GM19238 (cell line): ENCODE measurements around the gene RAPGEF1.
"Not testable (repeated sequence)": the region's sequence is repeated elsewhere in the genome, so short reads cannot be mapped to it uniquely, and the experiment has no call there.

Source experiments
- DNase-seq: peaks from one replicate; pipeline ENCODE4 v3.0.0; 2011; ENCODE audit warnings: low spot score; ENCODE audit not compliant: insufficient read length

The RAPGEF1 gene, protein sequence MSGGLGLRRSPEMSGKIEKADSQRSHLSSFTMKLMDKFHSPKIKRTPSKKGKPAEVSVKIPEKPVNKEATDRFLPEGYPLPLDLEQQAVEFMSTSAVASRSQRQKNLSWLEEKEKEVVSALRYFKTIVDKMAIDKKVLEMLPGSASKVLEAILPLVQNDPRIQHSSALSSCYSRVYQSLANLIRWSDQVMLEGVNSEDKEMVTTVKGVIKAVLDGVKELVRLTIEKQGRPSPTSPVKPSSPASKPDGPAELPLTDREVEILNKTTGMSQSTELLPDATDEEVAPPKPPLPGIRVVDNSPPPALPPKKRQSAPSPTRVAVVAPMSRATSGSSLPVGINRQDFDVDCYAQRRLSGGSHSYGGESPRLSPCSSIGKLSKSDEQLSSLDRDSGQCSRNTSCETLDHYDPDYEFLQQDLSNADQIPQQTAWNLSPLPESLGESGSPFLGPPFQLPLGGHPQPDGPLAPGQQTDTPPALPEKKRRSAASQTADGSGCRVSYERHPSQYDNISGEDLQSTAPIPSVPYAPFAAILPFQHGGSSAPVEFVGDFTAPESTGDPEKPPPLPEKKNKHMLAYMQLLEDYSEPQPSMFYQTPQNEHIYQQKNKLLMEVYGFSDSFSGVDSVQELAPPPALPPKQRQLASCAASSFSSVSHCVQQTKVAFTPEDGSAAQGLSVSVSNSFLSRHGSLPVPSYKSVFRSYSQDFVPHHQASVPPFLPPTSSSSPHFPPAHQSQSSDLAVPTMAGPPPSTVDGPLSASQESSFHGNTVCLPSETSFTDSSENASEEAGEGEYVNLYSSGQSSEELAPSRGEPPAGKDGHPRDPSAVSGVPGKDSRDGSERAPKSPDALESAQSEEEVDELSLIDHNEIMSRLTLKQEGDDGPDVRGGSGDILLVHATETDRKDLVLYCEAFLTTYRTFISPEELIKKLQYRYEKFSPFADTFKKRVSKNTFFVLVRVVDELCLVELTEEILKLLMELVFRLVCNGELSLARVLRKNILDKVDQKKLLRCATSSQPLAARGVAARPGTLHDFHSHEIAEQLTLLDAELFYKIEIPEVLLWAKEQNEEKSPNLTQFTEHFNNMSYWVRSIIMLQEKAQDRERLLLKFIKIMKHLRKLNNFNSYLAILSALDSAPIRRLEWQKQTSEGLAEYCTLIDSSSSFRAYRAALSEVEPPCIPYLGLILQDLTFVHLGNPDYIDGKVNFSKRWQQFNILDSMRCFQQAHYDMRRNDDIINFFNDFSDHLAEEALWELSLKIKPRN (N-terminal part only)

DNA sequence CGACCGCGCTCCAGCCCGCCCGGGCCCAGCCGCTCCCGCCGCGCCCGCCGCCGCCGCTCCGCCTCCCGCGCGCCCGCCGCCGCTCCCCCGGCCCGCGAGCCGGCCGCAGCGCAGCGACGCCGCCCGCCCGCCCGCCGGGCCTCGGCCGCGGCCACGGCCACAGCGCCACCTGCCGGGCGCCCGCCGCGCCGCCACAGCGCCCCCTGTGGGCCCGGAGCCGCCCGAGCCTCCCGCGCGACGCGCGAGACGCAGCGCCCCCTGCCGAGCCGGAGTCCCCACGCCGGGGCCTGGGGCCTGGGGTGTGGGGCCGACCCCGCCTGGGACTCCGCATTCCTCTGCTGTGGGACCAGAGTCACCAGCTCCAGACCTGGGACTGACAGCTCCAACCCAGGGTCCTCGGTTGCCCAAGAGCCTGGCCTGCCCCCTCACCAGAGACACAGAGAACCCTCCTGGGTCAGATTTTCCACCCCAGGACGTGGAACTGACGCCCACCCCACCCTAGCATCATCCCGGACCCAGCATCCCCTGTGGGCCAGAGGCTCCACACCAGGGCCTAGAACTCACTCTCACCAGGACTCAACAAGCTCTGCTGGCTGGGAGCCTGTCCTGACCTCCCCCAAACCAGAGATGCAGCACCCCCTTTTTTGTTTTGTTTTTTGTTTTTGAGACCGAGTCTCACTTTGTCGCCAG lies at the start of gene RAPGEF1:
Gene RAPGEF1, minus strand, starts transcription at position 118 of the 690 bp plus-strand sequence. CDS start 246 bp downstream, outside the sequence.
- peak; percentile 81 for DNase-seq

DNA sequence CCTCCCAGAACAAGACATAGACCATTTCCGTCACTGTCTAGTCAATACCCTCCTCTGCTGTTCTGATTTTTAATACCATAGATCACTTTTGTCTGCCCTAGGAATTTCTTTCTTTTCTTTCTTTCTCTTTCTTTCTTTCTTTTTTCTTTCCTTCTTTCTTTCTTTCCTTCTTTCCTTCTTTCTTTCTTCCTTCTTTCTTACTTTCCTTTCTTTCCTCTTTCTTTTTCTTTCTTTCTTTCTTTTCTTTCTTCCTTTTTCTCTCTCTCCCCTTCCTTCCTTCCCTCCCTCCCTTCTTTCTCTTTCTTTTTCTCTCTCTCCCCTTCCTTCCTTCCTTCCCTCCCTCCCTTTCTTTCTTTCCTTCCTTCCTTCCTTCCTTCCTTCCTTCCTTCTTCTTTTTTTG lies 49.0 kb upstream of the RAPGEF1 start:
- no peak for DNase-seq

DNA sequence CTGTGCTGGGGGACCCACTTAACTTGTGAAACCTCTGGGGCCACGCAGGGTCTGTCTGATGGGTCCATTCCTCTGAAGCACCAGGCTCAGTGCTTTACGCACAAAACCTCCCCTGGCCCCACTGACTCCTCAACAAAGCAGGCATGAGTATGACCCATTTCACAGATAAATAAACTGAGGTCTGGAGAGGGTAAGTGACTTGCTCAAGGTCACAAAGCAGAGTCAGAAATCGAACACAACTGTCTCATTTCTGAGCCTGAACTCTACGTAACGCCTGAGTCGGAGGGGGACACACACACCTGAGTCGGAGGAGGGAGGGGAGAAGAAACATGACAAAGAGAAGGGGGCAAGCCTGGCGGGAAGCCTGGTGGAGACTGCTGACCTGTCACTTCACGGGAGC lies 48.0 kb upstream of the RAPGEF1 start:
- DNase-seq, result no peak

DNA sequence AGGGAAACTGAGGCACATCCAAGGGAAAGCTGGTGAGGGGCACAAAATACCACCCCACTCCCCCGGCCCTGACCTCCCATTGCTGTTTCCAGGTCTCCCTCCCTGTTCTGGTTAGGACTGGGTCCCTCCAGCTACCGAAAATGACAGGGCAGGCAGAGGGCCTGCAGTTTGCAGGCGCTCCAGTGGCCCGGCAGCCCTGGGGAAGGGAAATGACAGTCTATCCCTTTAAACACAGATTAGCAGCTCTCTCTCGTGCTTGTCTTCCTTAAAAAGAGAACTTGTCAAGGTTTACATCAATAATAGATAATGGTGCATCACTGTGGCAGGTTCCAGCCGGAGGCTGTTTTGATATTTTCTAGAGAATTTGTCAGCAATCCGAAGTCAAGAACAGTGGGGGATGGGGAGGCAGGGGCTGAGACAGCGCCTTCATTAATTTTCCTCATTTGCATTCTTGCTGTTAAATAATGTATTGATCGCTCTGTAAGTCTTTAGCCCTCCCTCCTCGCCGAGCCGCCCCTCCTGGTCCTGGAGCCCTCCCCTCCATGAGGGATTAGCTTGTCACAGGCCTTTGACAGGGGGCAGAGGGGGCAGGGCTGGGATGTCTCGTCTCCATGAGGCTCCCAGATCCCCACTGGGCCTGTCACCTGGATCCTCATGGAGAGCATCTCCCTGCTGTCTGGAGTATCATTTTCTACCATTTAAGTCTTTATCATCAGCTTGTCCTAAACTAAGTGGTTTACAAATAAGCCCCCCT lies 45.0 kb upstream of the RAPGEF1 start:
- no peak for DNase-seq

DNA sequence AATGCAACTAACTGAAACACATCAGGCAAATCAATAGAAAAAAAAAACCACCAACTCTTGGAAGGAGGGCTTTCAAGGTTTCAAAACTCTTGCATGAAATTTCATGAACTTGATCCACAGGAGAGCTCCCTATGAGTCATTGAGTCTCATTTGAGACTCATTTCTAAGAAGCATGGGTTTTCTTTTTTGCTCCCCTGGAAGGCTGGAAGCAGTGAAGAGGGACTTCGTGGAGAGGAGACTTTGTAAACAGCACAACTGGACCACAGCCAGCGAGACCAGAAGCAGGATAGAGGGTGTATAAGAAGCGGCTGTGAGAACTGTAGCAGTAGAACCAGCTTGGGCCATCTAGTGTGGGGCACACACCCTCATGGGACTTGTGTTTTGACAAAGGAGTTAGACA lies 41.2 kb upstream of the RAPGEF1 start:
- no peak for DNase-seq

DNA sequence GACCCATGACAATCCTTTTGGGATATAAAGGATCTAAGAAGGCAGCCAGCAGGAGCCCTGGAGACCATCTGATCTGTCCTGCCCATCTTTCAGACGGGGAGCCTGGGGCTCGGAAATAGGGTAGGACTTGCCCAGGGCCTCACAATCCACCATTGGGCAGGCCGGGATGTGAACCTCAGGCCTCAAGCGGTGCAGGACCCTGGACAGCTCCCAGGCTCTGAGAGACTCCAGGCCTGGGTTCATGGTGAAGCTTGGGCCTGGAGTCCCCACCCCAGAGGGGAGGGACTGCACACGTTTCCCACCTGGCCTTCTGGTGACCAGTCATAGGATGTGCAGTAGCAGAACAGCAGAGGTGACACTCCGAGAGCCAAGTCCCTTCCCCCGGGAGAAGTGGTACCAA lies 36.6 kb upstream of the RAPGEF1 start:
- DNase-seq, result no peak

DNA sequence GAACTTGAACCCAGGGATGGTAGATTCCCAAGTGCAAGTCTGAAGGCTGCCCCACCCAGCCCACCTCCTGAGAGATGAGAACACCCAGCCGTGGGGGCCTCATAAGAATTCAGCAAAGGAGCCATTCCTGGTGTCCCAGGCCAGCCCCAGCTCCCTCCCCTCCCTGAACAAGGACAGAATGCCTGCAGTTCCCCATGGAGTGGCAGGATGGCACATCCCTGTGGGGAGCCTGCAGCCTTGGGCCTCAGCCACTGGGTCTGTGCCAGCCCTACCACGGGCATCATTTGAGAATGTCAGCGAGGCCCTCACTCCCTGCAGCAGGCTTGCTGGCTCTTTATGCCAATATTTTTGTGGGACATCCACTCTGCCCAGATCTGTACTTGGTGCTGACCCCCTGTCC lies 36.2 kb upstream of the RAPGEF1 start:
- DNase-seq, result no peak

DNA sequence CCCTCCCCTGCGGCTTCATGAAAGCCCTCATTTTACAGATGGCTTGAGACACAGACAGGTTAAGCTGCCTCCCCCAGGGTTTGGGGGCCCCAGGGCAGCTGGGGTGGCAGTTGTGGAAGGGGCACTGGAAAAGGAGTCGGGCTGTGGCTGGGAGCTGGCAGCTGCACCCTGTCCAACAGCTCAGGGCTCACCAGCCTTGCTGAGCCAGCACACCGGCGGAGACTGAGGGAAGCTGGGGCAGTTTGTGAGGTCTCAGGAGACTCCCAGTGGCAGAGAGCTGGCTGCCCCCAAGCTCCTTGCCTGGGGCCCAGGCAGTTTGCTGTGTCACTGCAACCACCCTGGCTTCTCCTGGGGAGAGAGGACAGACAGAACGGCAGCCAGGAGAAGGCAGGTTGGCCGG lies 34.8 kb upstream of the RAPGEF1 start:
- no peak for DNase-seq

DNA sequence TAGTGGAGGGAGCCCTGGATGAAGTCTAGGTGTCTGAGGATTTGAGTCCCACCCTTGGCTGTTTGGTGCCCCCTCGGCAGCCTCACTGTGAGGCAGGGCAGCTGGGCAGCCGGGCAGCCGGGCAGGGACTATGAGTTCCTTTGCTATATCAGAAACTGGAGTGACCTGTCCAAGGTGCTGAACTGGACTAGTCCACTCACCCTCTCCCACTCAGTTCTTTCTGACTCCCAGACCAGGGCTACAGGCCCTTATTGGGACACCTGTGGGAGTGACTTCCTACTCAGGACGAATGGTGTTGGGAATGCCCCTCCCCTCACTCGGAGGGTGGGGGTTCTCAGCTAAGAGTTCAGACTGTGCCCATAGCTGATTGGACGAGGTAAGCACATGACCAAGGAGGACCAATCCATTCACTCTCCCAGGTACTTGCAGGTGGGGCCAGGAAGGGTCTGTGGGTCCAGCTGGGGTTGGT lies 34.1 kb upstream of the RAPGEF1 start:
- peak; percentile 46 for DNase-seq

DNA sequence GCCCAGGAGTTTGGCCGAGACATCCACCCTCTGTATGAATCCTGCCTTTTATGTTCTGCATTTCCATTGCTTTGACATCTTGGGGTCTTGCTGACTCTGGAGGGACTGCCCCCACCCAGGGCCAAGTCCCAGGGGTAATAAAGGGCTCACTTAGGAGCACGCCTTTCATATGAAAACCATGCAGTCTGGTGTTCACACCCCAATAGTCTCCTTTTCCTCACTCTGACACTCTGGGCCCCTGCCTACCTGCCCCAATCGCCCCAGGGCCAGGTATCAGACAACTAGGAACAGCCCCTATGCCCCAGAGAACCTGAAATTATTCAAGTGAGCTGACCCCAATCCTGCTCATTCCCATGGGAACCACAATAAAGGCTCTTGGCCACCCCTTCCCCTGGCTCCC lies 33.1 kb upstream of the RAPGEF1 start:
- DNase-seq, result no peak

DNA sequence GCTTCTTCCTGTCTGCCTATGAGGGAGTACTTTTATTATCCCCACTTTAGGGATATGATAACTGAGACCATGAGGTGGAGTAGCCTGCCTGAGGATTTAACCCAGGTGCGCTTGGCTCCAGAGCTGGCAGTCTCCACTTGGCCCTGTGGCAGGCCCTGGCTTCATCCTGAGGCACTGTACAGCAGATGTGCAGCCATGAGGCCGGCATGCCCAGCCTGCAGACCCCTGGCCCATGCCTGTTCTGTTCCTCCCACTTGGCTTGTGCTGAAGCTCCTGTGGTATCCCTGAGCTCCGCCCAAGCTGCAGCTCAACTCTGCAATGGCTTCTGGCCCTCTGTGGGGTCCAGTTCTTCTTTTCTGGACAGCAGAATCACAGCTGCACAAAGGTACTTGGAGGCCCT lies 31.8 kb upstream of the RAPGEF1 start:
- no peak for DNase-seq

DNA sequence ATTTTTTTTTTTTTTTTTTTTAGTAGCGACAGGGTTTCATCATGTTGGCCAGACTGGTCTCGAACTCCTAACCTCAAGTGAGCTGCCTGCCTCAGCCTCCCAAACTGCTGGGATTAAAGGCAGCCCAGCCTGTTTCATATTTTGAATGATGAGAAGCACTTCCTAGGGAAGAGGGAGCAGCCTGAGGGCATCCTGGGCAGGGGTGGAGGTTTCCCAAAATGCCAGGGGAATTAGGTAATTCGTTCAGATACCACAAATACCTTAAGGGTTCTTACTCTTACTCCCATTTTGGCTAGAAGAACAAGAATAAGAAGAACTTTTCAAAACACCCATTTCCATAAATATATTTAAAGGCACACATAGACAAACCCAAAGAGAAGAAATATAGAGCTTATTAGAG lies 29.5 kb upstream of the RAPGEF1 start:
- no peak for DNase-seq

DNA sequence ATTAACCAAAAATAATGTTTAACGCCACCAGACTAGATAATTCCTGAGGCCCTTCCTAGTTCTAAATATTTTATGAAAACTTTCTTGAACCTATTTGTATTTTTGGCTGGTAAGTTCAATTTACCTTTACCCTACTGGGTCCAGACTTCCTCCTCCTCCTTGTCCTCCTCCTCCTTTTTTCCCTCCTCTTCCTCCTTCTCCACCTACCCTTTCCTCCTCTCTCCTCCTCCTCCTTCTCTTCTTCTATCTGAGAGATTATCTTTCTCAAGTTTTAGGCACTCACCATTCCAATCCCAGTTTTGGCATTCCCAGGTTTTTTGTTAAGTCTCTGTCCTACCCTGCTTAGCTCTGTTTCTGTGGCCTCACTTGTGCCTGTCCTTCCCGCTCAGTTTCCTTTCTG lies 24.7 kb upstream of the RAPGEF1 start:
- no peak for DNase-seq

DNA sequence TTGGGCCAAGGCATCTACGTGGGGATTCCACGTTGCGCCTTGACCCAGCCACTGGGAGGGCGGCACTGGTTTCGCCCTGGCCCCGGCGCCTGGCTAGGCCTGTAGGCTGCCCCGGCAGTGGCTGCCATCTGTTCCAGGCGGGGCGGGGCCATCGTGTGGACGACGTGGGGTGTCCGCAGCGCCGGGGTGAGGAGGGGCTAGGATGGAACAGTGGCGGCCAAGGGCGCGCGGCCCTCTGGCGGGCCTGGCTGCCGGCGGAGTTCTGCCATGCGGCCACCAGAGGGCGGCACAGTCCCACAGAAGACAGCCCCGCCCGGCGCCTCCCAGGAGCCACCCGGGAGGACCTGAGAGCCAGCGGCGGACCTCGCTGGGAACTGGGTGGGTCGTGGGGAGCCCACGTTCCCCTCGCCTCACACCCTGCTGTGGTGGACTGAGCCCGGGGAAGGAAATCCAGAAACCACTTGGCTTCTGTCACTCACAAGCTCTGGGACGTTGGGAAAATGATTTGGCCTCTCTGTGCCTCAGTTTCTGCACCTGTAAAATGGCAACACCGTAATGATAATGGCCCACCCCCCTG lies 22.6 kb upstream of the RAPGEF1 start:
- DNase-seq, result peak; percentile 81

DNA sequence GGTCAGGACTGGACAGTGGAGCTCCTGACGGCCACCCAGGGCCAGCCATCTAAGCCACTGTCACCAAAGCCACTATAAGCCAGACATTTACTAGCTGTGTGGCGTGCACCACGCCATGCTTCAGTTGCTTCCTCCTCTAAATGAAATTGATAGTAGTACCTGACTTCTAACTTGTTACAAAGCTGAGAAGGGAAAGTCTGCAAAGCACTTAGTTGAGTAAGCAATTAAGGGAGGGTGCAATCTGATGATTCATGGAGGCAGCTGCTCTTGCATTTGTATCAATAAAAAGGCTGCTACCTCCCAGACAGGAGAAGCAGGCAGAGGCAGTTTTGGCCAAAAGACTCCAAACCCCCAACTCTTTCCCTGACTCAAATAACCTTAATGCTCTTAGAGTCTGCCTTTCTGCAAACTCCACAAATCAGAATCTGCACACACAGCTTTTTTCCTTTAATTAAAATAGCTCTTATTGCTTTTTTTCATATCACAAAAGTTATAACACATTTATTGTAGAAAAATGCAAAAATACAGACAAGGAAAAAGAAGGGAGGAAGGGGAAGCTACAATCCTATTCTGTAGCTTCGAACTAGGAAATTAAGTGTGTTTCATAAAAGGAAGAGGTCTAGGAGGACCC lies 19.3 kb upstream of the RAPGEF1 start:
- DNase-seq, result no peak

DNA sequence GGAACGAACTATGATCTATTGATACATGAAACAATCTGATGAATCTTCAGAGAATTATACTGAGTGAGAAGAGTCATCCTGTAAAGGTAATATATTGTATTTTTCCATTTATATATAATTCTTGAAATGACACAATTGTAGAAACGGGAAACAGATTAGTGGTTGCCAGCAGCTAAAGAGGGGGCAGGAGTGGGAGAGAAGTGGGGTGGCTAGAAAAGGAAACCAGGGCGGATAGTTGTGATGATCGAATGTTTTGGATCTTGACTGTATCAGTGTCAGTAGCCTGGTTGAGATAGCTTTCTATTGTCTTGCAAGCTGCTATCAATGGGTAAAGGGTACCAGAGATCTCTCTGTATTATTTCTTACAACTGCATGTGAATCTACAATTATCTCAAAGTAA lies 17.7 kb upstream of the RAPGEF1 start:
- no peak for DNase-seq

DNA sequence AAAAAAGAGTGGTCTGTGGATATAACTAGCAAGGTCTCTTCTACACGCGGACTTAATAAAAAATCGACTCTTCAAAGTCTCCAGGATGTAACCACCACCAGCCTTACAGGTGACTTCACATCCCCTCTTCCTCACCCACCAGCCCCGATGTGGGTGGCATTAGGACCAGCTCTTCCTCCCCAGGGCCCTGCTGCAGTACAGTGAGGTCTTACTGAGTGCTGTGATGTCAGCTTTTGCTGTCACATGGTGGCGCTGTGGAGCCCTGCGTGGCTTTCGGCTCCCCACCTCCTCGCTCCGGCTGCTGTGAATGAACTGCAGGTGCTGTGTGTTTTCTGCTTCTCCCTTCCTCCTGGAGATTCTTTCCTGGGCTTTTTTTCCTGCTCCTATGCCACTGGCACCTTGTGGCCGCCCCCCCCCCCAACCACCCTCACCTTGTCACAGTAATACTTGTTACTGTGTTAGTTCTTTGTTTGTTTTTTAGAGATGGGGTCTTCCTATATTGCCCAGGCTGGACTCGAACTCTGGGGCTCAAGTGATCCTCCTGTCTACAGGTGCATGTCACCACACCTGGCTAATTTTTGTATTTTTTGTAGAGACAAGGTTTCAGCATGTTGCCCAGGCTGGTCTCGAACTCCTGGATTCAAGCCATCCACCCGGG lies 15.8 kb upstream of the RAPGEF1 start:
- peak; percentile 52 for DNase-seq

DNA sequence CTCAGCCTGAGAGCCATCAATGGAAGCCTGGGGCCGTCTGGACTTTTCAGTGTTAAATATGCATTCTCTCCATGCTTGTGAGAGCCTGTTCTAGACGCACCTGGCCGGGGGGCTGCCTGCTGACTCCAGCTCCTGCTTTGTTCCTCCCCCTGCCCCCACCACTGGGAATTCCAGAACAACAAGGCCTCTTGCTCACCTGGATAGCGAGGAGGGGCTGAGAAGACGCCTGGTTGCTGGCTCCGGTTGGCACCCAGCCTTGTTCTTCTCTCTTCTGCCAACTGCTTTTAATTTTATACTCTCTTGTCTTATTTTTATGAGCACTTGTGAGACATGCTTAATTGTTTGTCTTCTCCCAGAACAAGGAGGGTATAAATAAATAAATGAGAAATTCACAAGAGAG lies 15.0 kb upstream of the RAPGEF1 start:
- no peak for DNase-seq

DNA sequence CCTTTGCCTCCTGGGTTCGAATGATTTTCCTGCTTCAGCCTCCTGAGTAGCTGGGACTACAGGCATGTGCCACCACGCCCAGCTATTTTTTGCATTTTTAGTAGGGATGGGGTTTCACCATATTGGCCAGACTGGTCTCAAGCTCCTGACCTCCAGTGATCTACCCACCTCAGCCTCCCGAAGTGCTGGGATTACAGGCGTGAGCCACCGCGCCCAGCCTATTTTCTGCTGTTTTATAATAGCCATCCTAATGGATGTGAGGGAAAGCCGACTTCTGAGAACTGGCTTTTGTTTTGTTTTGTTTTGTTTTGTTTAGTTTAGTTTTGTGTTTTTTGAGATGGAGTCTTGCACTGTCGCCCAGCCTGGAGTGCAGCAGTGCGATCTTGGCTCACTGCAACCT lies 13.9 kb upstream of the RAPGEF1 start:
- not testable (repeated sequence) for DNase-seq
